Hematopoietic multipotent progenitor cell (in vitro differentiated cells): ENCODE results near the gene DLAT. TPM values are rescaled to one million over a fixed set of nuclear protein-coding genes. Genes with fewer than 3 reads are reported as not detected.
"Not testable (repeated sequence)": the region's sequence is repeated elsewhere in the genome, so short reads cannot be mapped to it uniquely, and the experiment has no call there.

Experiments
- DNase-seq, 3 donors: peaks; one replicate each; pipeline ENCODE4 v3.0.0-alpha.2; 2011 to 2015; ENCODE audit warnings: low read depth in 2 of 3, low spot score in 2 of 3
- total RNA-seq: library from RNA; depleted of rRNA; stranded (reverse); fragments of >200 nt; gene quantifications from one replicate; pipeline ENCODE4 v1.2.3, GENCODE V29; 2012

The DLAT gene
- total RNA-seq, 1 donor: 16.7 TPM

DNA sequence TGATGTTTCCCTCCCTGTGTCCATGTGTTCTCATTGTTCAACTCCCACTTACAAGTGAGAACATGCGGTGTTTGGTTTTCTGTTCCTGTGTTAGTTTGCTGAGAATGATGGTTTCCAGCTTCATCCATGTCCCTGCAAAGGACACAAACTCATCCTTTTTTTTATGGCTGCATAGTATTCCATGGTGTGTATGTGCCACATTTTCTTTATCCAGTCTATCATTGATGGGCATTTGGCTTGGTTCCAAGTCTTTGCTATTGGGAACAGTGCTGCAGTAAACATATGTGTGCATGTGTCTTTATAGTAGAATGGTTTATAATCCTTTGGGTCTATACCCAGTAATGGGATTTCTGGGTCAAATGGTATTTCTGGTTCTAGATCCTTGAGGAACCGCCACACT is 21.4 kb downstream of the DLAT start:
- not testable (repeated sequence) for DNase-seq

DNA sequence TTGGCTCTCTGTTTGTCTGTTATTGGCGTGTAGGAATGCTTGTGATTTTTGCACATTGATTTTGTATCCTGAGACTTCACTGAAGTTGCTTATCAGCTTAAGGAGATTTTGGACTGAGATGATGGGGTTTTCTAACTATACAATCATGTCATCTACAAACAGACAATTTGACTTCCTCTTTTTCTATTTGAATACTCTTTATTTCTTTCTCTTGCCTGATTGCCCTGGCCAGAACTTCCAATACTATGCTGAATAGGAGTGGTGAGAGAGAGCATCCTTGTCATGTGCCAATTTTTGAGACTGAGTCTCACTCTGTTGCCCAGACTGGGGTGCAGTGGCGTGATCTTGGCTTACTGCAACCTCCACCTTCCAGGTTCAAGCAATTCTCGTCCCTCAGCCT is 23.0 kb downstream of the DLAT start:
- not testable (repeated sequence) for DNase-seq

DNA sequence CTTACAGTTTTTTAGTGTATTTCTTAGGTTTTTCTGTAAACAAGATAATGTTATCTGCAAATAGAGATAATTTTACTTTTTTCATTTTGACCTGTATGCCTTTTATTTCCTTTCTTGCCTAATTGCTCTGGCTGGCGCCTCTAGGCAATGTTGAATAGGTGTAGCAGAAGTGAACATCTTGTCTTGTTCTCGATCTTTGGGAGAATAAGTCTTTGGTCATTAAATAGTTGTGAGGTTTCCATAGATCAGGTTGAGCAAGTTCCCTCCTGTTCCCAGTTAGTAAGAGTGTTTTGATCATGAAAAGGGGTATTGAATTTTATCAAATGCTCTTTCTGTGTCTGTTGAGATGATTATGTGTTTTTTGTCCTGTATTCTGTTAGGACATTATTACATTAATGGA is 24.6 kb downstream of the DLAT start:
- no peak for DNase-seq

DNA sequence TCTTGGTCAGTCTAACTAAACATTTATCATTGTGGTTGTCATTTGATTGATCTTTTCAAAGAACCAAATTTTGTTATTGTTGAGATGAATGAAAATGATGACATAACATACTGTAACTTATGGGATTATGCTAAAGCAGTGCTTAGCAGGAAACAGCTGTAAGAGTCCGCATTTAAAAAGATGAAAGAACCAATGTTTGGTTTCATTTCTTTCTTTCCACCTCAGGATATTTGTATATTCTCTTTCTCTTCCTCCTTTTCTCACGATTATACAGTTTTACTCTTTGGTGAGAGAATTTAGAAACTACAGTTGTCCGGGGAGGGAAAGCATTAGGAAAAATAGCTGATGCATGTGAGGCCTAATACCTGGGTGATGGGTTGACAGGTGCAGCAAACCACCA is 25.5 kb downstream of the DLAT start:
- no peak for DNase-seq

DNA sequence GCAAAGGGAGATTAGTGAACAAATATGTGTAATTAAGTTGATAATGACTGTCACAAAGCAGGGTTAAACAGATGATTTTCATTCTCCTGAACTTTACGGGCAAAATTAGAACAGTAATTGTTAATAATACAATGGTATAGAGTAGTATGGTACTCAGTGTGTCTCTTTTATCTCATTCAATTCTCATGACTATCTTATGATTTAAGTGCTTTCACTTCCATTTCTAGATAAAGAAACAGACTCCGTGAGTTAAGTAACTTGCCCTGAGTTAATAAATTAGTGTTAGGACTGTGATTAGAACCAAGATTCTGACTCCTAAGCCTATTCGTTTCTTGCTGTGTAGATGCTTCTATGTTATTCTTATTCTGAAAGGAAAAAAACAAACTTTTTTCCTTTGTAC is 26.6 kb downstream of the DLAT start:
- no peak for DNase-seq

DNA sequence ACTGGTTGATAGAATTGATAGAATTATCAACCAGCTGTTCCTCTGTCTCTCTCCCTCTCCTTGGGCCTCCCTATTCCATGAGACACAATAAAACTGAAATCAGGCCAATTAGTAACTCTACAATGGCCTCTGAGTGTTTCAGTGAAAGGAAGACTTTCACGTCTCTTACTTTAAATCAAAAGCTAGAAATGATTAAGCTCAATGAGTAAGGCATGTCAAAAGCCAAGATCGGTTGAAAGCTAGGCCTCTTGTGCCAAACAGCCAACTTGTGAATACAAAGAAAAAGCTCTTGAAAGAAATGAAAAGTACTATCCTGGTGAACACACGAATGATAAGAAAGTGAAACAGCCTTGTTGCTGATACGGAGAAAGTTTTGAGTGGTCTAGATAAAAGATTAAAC is 32.0 kb downstream of the DLAT start:
- DNase-seq: no peak

DNA sequence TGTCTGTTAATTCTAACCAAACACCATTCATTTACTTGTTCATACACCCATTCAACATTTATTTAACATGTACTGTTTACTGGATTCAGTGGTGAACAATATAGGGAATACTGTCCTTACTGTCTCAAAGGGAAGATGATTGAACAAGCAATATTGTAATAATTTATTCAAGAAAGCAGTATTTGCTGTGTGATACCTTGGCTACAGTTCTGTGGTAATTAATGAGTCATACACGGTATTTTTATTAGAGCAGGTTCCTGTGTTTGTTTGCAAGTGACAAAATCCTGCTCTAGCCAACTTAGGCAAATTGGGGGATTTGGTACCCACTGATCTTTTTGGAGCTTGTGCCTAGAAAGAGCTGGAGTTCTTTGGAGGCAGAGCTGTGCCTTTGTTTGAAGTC is 32.9 kb downstream of the DLAT start:
- no peak for DNase-seq

DNA sequence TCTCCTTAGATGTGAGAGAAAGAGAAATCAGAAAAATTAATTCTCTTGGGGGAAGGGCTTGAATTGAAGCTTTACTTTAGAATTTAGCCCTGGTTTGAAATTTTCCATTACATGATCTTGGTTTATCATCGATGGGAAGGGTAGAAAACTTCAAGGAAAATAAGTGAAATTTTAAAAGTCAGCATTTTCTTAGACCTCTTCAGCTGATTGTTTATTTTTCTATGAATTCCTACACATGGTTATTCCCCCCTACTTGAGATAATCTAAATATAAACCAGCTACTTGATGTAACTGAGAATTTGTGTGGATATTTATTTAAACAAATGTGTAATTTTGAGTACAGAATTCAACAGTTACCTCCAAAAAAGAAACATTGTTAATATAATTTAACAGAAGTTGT is 37.7 kb downstream of the DLAT start:
- DNase-seq: no peak

DNA sequence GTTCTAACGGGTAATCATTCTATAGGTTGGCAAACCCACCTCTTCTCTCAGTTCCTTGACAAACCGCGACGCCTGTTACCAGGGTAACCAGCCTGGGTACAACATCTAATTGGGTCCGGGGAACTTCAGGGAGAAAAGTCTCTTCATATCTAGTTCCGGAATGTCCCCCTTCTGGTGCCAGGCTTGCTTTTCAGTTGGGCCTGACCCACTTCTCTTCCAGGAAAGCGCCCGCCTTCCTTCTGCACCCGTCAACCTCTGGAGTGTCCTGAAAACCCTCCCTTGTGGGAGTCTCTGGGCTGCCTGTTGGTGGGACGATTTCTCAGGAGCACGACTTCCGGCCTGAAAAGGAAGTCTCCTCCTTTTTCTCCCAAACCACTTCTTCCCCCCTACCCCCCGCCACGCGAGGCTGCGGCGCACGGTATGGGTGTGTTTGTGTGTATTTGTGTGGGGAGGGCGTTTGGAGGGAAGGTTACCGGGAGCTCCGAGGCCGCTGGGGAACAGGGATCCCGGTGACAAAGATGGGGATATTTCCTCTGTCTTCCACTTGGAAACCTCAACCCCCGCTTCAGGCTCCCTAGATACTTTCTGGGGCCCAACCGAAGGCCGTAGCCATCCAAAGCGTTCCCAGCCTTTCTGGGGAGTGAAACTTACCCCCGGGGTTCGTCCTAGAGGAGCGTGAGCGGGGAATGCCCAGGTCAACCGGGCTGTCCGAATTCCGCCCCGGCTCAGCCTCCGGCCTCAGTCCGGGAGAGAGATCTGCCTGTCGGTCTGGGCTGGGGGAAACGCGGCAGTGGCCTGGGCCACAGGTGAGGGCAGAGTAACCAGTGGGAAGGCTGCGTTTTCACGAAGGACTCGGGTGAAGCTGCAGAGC is 49.0 kb downstream of the DLAT start, which contains the start of the genes NKAPD1 and PIH1D2:
NKAPD1 (plus strand) TSS at position 359 of the 871 bp plus-strand sequence. CDS start 1,276 bp downstream, outside the sequence.
PIH1D2 (minus strand) TSS at position 77 of the 871 bp plus-strand sequence. CDS start 843 bp downstream, outside the sequence.
- peak; percentile 77 to 94 (median 87) for DNase-seq

DNA sequence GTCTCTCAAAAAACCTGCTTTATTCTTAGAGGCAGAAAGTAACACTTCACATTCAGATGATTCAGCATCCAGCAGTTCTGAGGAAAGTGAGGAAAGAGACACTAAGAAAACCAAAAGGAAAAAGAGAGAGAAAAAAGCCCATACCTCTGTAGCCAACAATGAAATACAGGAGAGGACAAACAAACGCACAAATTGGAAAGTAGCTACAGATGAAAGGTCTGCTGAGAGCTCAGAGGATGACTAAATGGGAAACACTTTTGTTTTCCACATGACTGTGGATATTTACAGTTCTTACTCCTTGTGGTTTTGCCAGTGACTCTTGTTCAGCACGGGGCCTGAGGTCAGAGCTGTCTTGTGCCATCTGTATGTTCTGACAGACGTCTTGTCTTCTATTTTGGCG is 57.5 kb downstream of the DLAT start:
- no peak for DNase-seq

DNA sequence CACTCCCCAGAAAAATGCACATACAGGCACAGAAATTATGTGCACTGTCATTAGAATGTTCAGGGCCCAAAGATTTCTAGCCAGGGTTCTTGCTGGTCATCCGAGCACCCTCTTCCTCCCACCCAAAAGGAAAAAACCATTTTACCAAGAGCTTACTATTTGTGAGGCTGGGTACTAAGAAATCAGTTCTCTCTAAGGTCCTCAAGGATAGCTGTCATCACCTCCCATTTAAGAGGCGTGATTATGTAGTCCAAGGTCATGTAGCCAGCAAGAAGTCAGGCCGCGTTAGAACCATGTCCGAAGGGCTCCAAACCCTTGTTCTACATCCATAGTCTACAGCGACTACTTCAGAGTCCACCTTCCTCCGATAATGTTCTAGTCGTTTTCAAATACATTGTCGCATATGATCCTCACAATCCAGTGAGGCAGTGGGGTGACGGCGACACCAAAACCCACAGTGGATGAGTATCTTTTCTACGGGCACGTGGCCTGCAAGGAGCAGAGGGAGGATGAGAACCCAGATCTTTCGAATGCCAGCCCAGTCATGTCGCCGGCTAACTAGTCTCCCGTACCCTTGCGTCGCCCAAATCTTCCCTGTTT is 60.7 kb downstream of the DLAT start:
- peak in 1 of 3 donors; percentile 39 for DNase-seq

DNA sequence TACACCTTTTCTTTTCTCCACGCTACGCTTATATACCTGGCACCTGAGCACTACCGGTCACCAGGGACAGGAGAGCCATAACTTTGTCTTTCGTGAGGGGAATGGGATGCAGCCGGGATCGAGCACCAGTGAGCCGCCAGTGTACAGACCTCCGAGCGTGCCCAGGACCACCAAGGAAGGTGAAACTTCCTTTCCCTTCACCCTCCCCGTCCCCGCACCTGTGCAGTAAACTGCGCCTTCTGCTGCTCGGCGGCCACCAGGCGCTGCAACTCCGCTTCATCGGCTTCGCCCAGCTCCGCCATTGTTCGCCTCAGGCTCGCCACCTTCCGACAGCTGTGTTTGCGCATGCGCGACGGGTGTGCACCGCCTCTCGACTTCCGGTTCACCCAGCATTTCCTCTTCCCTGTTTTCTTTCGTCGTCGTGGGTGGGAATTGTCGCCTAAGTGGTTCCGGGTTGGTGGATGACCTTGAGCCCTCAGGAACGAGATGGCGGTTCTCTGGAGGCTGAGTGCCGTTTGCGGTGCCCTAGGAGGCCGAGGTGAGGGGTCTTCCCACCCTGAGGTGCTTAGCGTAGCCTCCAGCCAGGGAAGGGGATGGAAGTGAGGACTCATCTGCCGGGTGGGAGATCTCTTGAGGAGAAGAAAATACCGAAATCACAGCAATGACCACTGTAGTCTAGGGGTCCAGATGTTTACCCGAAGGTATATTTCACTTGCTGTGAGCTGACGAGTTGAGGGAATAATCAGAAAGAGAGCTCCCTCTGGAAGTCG is 61.4 kb downstream of the DLAT start, which contains the start of the genes SDHD and TIMM8B:
SDHD (plus strand) TSS at position 452 of the 770 bp plus-strand sequence; CDS start at position 487, 35 bp downstream.
TIMM8B (minus strand) TSS at position 335 of the 770 bp plus-strand sequence; CDS start at position 302, 33 bp downstream.
- DNase-seq: peak; percentile 96 to 99 (median 98)

DNA sequence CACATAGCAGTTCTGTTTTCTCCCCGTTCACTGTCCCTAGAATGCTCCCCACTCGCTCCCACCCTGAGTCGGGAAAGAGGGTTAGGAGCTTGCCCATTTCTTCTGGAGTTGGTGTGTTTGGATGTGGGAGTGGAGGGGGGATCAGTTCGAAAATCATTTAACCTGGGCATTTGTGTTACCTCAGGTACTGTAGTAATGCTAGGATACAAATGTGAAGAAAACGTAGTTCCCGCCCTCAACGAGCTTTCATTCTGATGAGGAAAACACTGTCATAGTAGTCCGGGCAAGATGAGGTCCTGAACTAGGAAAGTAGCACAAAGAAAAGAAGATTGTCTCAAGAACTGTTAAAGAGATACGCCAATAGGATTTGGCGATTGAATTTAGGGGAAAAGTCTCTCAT is 62.0 kb downstream of the DLAT start:
- no peak for DNase-seq

DNA sequence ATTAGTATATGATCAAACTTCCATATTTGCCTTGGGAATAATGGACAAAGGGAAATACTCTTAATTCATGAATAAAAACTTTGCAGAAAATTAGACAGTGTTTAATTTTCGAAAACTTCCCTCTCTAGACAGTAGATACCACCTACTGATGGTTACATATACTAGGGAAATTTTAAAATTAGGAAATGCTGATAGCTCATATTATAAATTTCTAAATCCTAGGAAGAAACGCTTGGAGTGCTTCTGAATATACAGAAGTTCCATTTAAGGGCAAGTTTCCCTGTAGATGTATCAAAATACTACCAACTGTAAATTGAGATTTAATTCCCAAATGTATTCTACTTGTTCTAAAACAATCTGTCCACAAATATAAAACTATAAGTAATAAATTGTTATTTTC is 70.1 kb downstream of the DLAT start:
- not testable (repeated sequence) for DNase-seq

DNA sequence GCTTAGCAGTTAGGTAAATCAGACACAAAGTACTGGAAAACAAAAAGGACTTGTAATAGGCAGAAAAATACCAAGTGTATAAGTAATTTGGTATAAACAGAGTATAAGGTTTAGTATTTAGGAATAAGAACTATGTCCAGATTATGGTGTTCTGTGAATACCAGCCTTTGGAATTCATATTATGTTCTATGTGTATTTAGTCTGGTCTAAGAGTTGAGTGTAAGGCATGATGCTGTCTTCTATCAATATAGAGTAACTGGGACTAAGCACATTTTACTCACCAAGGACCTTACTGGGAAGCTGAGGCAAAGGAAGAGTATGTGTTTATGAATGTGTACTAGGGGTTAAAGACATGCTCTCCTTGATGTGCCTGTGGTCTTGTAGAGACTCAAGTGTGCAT is 71.0 kb downstream of the DLAT start:
- no peak for DNase-seq

DNA sequence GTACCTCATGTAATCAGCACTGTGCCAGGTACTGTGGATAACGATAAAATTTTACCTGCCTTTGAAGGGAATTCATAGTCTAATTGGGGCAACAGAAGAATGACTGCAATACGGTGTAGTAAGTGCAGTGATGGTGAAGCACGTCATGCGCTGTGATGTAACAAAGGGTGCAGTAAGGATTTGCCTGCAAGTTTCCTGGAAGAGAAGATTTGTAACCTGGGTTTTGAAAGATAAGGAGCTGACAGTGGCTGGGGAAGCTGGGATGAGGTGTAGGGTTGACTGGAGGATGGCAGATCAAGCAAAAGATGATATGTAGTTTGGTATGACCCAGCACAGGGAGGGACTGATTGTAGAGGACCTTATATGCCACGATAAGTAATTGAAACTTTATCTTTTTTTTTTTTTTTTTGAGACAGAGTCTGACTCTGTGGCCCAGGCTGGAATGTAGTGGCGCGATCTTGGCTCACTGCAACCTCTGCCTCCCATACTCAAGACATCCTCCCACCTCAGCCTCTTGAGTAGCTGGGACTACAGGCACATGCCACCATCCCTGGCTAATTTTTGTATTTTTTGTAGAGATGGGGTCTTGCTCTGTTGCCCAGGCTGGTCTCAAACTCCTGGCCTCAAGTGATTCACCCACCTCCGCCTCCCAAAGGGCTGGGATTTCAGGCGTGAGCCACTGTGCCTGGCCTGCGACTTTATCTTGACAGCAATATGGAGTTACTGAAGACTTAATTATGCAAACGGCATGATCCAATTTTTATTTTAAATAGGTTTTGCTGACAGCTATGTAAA is 72.7 kb downstream of the DLAT start:
- no peak for DNase-seq

DNA sequence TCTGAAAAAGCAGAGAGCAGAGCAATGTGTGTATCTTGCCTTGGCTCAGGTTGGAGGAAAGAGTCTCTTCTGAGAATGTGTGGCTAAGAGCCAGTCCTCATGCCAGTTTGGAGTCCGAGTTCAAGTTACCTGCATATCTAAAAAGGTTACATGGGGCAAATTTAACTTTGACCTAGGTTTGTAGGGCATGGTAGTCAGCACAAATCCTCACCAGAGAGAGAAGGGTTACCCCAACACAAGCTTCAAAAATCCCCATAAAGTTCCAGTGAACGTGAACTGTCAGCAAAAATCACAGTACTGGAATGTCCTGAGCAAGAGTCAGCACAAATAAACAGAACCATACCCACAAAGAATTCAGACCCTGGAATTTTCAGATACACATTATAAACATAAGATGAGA is 75.3 kb downstream of the DLAT start:
- no peak for DNase-seq

DNA sequence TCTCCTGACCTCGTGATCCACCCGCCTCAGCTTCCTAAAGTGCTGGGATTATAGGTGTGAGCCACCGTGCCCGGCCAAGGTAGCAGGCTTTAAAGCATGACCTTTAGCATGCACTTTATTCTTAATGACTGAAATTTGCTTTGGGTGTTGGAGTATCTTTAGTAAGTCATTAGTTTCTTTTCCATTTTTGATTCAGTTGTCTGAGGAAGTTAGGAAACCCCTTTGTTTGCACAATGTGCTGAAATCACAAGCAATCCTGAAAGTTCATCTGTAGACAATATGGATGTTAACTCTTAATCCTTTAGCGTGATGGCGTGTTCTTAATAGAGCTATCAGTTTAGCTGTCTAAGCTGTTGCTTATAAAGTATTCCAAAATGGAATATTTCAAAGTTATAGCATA is 78.2 kb downstream of the DLAT start:
- no peak for DNase-seq

DNA sequence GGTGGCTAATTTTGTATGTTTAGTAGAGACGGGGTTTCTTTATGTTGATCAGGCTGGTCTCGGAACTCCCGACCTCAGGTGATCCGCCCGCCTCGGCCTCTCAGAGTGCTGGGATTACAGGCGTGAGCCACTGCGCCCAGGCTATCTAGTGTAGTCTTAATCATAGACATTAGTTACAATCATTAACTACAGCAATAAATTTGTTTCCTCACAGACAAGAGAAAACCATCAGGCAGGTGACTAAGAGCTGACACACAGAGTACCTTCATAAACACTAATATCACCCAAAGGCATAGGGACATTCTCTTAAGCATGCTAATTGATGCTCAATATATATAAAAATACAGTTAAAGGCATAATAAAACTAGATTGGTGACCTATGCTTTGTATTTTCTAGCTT is 80.9 kb downstream of the DLAT start:
- DNase-seq: no peak
